ENCODE data around the gene PCDHGA2. TPM values are rescaled to one million over a fixed set of nuclear protein-coding genes. Genes with fewer than 3 reads are reported as not detected.
"Not testable (repeated sequence)": the region's sequence is repeated elsewhere in the genome, so short reads cannot be mapped to it uniquely, and the experiment has no call there.

PCDHGA2 gene
- 0.79 and 0.92 TPM in 2 replicates for total RNA-seq

DNA sequence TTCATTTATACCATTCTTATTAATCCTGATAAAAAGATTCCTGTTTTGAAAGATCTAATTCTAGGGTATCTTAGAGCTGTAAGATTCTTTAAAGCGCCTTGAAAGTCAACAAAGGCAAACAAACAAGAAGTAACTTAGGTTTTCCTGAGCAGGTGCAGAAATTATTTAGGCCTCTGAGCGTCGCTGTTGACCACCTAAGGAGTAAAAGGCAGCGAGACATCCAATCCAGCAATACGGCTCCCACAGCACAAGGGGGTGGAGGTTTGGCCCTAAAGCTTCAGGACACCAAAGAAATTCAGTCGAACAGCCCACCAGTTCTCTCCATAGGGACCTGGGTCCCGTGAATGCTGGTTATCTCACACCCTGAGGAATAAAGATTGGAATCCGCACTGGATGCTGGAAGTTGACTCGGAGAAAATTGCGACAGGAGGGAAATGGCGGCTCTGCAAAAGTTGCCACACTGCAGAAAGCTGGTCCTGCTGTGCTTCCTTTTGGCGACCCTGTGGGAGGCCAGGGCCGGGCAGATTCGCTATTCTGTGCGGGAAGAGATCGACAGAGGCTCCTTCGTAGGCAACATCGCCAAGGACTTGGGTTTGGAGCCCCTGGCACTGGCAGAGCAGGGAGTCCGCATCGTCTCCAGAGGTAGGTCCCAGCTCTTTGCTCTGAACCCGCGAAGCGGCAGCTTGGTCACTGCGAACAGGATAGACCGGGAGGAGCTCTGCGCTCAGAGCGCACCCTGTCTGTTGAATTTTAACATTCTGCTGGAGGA, at the start of gene PCDHGA2:
TSS of gene PCDHGA2 (plus strand) at position 223 of the 769 bp plus-strand sequence.
- DNase-seq (ENCODE audit: low read depth, low spot score) = no peak

DNA sequence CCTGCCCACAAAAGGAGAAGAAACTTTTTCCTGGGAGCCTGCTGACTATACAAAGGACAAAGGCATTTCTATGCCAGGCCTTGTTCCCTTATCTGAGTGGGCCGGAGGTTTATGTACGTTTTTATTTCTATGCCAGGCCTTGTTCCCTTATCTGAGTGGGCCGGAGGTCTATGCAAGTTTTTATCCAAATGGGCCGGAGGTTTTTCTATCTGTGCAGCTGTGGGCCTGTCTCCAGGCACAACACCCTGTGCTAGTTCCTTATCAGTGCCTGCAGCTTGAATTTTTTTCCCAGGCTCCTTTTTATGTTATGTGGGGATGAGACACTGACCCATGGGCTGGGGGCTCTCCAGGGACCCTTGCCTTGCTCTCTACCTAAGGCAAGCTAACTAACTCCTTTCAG, 40.2 kb upstream of the PCDHGA2 start:
- no peak for DNase-seq (ENCODE audit: low read depth, low spot score)

DNA sequence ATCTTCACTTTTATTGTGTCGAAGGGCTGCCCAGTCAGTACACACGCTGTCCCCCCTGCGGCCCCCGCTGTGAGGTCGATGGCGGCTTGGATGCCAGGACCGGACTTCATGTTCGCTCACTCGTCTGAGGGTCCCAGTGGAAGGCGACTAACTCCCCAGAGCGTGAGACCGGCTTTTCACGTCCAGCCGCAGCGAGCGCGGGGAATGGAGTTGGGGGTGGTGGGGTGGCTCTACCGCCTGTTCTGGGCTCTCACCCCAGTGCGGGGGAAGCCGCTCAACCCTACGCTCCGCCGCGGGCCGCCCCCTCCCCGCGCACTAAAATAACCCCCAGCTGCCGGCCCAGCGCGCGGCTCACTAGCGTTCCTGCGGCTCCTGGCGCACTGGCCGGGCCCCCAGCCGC, 34.8 kb upstream of the PCDHGA2 start, which contains the start of gene SLC25A2:
TSS of gene SLC25A2 (minus strand) at position 294 of the 400 bp plus-strand sequence. CDS start at position 110, 184 bp downstream.
- no peak for DNase-seq (ENCODE audit: low read depth, low spot score)

DNA sequence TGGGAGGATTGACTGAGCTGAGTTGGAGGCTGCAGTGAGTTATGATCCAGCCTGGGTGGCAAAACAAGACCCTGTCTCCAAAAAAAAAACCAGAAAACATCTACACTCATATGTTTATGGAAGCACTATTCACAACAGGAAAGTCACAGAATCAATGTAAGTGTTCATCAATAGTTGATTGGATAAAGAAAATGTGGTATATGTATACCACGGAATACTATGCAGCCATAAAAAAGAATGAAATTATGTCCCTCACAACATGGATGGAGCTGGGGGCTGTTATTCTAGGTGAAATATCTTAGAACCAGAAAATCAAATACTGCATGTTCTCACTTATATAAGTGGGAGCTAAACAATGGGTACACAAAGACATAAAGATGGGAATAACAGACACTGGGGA, 31.9 kb upstream of the PCDHGA2 start:
- no peak for DNase-seq (ENCODE audit: low read depth, low spot score)

DNA sequence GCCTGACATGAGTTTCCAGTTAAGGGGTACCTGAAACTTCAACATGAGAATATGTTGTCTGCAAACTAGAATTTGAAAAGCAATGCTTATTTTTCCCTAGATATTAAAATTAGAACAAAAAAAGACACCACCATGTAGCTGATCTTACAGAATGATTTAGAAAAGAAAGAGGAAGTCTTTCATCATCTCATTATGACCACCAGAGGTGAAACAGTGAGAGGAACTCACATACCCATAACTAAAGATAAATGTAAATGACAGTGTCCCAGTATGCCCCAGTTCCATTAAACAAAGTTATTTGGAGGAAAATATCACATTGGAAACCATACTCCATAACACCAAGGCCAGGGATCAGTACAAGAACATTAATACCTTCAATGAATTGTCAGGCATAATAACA, 24.8 kb upstream of the PCDHGA2 start:
- no peak for DNase-seq (ENCODE audit: low read depth, low spot score)

DNA sequence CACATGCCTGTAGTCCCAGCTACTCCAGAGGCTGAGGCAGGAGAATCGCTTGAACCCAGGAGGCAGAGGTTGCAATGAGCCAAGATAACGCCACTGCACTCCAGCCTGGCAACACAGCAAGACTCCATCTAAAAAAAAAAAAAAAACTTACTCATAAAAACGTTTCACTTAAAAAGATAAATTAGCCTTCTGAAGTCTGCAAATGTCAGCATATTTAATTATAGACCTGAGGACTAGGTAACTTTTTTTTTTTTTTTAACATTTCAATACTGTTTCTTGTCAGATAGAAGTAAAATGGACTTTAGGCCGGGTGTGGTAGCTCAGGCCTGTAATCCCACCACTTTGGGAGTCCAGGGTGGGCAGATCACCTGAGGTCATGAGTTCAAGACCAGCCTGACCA, 21.6 kb upstream of the PCDHGA2 start:
- not testable (repeated sequence) for DNase-seq (ENCODE audit: low read depth, low spot score)

DNA sequence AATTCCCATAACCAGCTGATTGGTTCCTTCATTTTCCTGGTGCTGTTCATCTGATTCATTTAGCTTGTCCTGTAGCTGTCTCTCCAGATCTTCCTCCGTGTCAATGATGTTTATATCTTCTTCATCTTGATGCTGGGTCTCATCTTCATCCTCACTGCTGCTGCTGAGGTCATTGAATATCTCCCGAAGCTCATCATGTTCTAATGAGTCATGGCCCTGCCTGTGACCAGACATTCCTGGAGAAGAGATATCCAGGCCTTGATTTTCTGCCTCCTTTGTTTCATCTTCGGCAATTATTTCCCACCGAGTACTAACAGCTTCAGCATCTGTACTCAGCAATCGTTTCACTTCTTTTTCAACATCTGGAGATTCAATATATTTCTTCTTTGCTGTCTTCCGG, 19.4 kb upstream of the PCDHGA2 start:
- DNase-seq (ENCODE audit: low read depth, low spot score) = no peak

DNA sequence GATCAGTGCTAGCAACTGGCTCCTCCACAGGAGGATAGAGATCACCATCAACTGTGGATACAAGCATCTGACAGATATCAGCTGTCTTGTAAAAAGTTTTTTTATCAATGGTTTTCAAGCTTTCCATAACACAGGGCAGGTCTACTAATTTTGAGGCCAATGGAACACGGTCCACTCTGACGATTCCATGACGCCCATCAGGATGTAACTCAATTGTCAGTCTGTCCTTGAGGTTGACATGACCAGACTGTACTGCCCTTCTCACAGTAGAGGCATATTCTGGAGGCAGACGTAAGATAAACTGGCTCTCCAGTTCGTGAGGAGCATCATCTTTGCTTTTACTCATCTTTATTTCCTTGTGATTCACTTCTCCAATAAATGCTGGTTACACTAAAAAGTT, 18.9 kb upstream of the PCDHGA2 start:
- DNase-seq (ENCODE audit: low read depth, low spot score) = no peak

DNA sequence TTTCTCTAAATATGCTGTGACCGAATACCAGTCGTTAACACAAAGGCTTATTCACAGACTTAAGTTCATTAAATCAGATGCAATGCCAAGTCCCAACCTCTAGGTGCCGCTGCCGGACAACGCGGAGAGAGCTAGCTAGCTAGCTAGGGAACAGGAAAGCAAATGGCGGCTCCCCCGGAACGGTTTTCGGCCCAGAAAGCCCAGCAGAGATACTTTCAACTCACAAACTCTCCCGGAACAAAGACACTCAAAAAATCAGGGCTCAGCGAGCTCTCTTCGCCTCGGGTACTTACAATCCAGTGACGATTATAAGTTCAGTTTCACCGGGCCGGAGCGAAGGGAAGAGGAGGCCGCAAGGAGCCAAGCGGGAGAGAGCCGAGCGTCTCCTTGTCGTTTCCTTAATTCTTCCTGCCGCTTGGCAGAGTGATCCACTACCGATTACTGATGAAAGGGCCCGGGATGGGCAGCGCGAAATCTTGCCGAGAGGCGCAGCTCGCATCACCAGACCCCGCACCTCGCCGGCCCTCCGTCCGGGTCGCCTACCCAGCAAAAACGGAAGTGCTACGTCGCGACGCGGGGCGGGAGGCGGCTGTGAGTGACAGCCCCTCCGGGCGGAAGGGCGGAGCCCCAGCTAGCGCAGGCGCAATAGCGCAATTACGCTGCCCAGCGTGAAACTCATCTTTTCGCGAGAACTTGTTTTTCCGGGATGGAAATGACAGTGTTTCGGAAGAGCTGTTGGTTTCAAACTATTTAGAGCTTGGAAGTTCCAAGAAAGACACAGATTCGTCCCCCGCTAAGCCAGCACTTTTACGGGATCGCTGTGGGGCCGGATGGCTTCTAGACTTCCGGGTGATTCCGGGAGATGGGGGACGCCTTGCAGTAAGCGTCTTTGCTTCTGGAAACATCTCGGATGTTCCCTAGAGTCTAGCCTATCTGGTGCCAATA, 18.1 kb upstream of the PCDHGA2 start, which contains the start of gene TAF7:
TSS of gene TAF7 (minus strand) at position 560 of the 945 bp plus-strand sequence. CDS start 740 bp downstream, outside the sequence.
- DNase-seq (ENCODE audit: low read depth, low spot score) = peak; percentile 82

DNA sequence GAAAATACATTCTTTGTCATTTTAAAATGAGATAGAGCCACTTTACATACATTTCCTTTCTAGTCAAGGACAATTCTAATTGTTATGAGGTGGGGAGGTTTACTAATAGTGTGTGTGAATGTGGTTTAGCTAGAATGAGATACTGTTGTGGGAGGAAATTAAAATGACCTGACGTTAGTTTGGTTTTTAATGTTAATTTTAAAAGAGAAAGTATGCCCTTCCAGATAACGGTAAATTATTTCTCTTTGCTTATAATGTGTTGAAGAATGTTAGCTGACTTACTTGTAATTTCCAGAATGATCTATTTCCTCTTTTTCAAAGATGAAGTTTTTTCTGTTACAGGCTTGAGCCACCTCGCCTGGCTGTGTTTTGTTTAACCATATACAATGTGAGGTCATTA, 16.3 kb upstream of the PCDHGA2 start:
- no peak for DNase-seq (ENCODE audit: low read depth, low spot score)

DNA sequence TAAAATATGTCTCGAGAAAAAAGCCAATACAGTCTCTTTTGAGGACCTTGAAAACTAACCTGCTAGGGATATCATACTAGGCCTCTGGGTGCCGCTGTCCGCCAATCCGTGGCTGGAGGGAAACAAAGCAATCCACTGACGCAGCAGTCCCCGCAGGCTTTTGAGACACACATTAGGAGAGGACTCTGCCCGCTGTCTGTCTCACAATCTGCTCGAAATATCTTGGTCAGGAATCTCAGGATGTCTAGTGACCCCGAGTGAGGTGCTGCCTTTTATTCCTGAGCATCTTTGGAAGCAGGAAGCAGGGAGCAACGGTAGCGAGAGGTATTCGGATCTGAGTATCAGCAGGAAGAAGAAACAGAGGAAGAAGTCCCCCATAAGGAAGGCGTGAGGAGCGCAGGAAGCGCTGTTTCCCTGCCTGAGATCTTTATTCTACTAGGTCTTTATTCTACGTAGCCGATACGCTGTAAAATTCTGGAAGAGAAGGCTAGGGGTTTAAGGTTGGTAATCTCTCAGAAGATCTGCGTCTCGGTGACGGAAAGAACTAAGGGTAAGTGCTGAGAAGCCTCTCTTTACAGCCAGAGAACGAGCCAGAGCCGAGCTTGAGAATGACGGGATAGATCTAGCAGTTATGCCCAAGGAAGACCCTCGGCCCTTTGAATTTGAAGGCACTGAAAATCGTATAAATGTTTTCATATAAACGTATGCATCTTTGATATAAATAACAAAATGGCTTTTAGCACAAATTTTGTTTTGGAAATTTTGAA, 12.3 kb upstream of the PCDHGA2 start:
- no peak for DNase-seq (ENCODE audit: low read depth, low spot score)

DNA sequence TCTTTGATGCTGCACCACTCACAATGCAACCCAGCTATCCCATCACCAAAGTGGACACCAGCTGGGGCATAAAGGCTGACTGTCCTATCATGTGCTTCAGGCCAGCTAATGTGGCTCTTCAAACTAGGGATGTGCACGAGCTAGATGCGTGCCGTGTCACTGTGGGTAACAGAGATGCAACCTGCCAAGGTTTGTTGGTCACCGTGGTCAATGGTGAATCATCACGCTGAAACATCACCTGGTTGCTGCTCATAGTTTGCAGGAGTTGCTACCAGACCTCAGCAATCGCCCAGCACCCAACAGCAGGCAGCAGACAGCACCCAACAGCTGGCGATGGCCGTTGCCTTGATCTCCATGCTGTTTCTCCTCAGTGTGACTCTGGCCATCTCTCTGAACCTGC, 10.3 kb upstream of the PCDHGA2 start:
- no peak for DNase-seq (ENCODE audit: low read depth, low spot score)

DNA sequence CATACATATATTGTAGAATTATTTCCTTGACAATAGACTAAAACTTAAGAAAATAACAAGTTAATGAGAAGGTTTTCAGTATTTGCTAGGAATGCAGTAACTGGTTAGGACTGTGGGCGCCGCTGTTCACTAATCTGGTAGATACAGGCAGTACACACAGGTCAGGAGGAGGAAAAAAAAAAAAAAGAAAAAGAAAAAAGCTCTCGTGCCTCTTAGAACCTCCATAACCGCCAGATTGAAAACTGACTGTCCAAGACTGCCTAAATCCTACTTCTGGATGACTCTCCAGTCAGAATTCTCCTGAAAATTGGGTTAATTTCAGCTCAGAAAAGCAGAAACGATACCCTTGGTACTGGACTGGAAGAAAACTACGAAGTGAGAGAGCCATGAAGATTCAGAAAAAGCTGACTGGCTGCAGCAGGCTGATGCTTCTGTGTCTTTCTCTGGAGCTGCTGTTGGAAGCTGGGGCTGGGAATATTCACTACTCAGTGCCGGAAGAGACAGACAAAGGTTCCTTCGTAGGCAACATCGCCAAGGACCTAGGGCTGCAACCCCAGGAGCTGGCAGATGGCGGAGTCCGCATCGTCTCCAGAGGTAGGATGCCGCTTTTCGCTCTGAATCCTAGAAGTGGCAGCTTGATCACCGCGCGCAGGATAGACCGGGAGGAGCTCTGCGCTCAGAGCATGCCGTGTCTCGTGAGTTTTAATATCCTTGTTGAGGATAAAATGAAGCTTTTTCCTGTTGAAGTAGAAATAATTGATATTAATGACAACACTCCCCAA, 8.1 kb upstream of the PCDHGA2 start, which contains the start of gene PCDHGA1:
TSS of gene PCDHGA1 (plus strand) at position 216 of the 782 bp plus-strand sequence.
- DNase-seq (ENCODE audit: low read depth, low spot score) = no peak

DNA sequence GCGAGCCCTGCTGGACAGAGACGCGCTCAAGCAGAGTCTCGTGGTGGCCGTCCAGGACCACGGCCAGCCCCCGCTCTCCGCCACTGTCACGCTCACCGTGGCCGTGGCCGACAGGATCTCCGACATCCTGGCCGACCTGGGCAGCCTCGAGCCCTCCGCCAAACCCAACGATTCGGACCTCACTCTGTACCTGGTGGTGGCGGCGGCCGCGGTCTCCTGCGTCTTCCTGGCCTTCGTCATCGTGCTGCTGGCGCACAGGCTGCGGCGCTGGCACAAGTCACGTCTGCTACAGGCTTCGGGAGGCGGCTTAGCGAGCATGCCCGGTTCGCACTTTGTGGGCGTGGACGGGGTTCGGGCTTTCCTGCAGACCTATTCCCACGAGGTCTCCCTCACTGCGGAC, 6.0 kb upstream of the PCDHGA2 start:
- DNase-seq (ENCODE audit: low read depth, low spot score) = not testable (repeated sequence)

DNA sequence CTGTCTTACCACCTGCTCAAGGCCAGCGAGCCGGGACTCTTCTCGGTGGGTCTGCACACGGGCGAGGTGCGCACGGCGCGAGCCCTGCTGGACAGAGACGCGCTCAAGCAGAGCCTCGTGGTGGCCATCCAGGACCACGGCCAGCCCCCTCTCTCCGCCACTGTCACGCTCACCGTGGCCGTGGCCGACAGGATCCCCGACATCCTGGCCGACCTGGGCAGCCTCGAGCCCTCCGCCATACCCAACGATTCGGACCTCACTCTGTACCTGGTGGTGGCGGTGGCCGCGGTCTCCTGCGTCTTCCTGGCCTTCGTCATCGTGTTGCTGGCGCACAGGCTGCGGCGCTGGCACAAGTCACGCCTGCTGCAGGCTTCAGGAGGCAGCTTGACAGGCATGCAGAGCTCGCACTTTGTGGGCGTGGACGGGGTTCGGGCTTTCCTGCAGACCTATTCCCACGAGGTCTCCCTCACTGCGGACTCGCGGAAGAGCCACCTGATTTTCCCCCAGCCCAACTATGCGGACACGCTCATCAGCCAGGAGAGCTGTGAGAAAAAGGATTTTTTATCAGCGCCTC, 2.3 kb downstream of the PCDHGA2 start:
- not testable (repeated sequence) for DNase-seq (ENCODE audit: low read depth, low spot score)

DNA sequence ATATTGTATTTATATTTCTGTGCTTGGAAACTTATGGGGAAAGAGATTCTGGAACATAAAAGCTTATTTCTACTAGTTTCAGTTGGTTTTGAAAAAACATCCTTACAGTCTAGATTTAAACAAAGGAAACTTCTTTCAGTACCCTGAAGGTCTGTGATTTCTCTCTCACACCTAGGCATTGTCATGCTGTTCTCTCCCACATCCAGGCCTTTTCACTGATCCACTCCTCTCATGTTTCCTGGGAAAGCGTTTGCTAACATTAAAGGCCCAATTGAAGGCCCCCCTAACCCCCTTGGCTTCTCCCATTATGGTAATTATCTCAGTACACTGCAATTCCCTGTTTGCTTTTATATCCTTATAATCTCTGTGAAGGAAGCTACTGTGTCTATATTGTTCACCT, 4.2 kb downstream of the PCDHGA2 start:
- no peak for DNase-seq (ENCODE audit: low read depth, low spot score)

DNA sequence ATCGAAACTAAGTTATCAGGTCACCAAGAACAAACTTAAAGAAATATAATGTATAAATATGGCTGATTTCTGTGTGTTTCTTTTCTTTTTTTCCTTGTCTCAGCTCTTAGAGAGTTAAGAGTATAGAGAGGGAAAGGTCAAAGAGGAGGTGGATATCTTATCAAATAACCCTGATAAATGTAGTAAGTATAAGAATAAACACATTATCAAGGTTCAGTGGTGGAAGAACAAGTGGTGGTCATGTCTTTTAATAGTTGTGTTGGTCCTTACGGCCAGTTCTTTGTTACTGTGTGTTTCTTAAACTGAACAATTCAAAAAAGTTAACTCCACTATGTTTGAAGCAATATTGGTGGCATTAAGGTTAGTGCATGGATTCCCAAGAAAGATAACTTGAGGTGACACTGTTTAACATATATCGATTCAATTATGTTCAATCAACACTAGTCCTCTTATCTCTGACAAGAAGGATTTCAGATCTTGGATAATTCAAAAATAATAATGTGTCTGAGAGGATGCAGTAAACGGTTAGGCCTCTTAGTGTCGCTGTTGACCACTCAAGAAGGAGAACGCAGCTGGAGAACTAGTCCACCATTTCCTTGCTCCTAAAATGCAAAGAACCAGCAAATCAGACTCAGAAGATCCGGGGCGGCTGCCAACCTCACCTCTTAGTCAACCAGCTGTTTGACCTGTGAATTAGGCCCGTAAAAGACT, 4.8 kb downstream of the PCDHGA2 start, which contains the start of gene PCDHGA3:
TSS of gene PCDHGA3 (plus strand) at position 588 of the 711 bp plus-strand sequence. CDS start 205 bp downstream, outside the sequence.
- DNase-seq (ENCODE audit: low read depth, low spot score) = no peak

DNA sequence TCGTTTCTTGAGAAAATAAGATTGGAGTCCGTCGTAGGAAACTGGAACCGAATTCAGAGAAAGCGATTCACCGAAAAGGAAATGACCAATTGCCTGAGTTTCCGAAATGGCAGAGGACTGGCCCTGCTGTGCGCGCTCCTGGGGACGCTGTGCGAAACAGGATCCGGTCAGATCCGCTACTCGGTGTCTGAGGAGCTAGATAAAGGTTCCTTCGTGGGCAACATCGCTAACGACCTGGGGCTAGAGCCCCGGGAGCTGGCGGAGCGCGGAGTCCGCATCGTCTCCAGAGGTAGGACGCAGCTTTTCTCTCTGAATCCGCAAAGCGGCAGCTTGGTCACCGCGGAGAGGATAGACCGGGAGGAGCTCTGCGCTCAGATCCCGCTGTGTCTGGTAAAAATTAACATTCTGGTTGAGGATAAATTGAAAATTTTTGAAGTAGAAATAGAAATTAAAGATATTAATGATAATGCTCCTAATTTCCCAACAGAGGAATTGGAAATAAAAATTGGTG, 5.4 kb downstream of the PCDHGA2 start:
- no peak for DNase-seq (ENCODE audit: low read depth, low spot score)

DNA sequence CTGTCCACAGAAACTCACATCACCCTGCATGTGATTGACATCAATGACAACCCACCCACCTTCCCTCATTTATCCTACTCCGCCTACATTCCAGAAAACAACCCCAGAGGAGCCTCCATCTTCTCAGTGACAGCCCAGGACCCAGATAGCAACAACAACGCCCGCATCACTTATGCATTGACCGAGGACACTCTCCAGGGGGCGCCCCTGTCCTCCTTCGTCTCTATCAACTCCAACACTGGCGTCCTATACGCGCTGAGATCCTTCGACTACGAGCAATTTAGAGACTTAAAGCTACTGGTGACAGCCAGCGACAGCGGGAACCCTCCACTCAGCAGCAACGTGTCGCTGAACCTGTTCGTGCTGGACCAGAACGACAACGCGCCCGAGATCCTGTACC, 6.8 kb downstream of the PCDHGA2 start:
- no peak for DNase-seq (ENCODE audit: low read depth, low spot score)
